ENCODE data around the gene SPTBN1. TPM values are rescaled to one million over a fixed set of nuclear protein-coding genes. Genes with fewer than 3 reads are reported as not detected.

SPTBN1 gene
- total RNA-seq, 4 donors from 2014 or later = 132 to 239 (median 195) TPM

DNA sequence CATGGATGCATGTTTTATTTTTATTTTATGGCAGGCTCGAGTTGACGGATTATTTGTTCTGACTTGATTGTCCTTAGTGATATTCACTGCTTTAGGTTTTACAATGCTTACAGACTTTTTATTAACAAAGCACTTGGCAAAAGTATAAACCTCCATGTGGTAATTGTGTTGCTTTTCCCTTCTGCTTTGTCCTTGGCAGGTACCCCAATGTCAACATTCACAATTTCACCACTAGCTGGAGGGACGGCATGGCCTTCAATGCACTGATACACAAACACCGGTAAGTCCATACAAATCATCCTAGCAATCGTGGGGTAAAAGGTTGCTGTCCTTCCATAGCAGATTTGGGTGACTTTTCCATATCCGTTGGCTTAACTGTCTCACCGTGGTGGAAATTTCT, 161.3 kb downstream of the SPTBN1 start:
- no peak overlapping the region for H3K4me3 ChIP-seq (ENCODE audit: low read depth, poor library complexity, severe bottlenecking)
- no peak for TF ChIP-seq POLR2A (IDR thresholded peaks at IDR 0.05)
- TF ChIP-seq, protein P1, sequence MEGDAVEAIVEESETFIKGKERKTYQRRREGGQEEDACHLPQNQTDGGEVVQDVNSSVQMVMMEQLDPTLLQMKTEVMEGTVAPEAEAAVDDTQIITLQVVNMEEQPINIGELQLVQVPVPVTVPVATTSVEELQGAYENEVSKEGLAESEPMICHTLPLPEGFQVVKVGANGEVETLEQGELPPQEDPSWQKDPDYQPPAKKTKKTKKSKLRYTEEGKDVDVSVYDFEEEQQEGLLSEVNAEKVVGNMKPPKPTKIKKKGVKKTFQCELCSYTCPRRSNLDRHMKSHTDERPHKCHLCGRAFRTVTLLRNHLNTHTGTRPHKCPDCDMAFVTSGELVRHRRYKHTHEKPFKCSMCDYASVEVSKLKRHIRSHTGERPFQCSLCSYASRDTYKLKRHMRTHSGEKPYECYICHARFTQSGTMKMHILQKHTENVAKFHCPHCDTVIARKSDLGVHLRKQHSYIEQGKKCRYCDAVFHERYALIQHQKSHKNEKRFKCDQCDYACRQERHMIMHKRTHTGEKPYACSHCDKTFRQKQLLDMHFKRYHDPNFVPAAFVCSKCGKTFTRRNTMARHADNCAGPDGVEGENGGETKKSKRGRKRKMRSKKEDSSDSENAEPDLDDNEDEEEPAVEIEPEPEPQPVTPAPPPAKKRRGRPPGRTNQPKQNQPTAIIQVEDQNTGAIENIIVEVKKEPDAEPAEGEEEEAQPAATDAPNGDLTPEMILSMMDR (IDR thresholded peaks at IDR 0.05) = no peak
- 77 to 80% methylated on average over 7 of the region's 7 CpGs for WGBS, 2 donors
- intact Hi-C loops (cut with DNase I; ENCODE audit: low total_unique reads) = no loop called here
- DNase-seq (ENCODE audit: low spot score in 2 of 2) = no peak

GRCh38 chr2:54618646-54619565, 162.8 kb downstream of the SPTBN1 start:
- TF ChIP-seq, protein P1 (IDR thresholded peaks at IDR 0.05) = no peak
- no peak for TF ChIP-seq POLR2A (IDR thresholded peaks at IDR 0.05)
- 42 to 57% methylated on average over 5 of the region's 5 CpGs for WGBS, 2 donors
- intact Hi-C loops (cut with DNase I; ENCODE audit: low total_unique reads) = no loop called here
- H3K4me3 ChIP-seq (ENCODE audit: low read depth, poor library complexity, severe bottlenecking) = no peak overlapping the region
- DNase-seq (ENCODE audit: low spot score in 2 of 2) = no peak

GRCh38 chr2:54619660-54620231, 163.6 kb downstream of the SPTBN1 start:
- DNase-seq (ENCODE audit: low spot score in 2 of 2) = no peak
- WGBS, 2 donors = 79 to 82% methylated on average over 9 of the region's 9 CpGs
- intact Hi-C loops (cut with DNase I; ENCODE audit: low total_unique reads) = no loop called here
- no peak overlapping the region for H3K4me3 ChIP-seq (ENCODE audit: low read depth, poor library complexity, severe bottlenecking)
- TF ChIP-seq, protein P1 (IDR thresholded peaks at IDR 0.05) = no peak
- TF ChIP-seq POLR2A (IDR thresholded peaks at IDR 0.05) = no peak

DNA sequence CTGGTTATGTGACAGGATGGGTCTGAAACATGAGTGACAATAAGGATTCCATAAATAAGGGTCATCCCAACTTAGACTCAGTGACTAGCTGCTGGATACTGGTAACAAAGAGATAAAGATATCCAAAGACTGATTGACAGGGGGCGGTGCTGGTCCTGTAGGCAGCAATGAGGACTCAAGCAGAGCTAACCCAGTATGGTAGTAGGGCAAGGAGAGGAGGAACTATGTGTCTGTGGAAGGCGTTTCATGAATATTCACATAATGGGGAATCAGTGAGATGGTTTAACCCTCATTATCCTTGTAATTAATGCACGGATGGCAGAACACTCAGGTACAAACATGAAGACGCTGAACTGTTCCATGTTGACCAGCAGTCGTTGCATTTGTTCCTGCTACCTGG, 164.8 kb downstream of the SPTBN1 start:
- no peak for TF ChIP-seq POLR2A (IDR thresholded peaks at IDR 0.05)
- TF ChIP-seq, protein P1 (IDR thresholded peaks at IDR 0.05) = no peak
- intact Hi-C loops (cut with DNase I; ENCODE audit: low total_unique reads) = no loop called here
- DNase-seq (ENCODE audit: low spot score in 2 of 2) = no peak
- WGBS, 2 donors = 93 to 96% methylated on average over 5 of the region's 5 CpGs
- H3K4me3 ChIP-seq (ENCODE audit: low read depth, poor library complexity, severe bottlenecking) = no peak overlapping the region

GRCh38 chr2:54624591-54625071, 168.5 kb downstream of the SPTBN1 start:
- TF ChIP-seq POLR2A (IDR thresholded peaks at IDR 0.05) = no peak
- TF ChIP-seq, protein P1 (IDR thresholded peaks at IDR 0.05) = no peak
- WGBS, 2 donors = 70 to 79% methylated on average over 12 of the region's 12 CpGs
- DNase-seq (ENCODE audit: low spot score in 2 of 2) = no peak
- no peak overlapping the region for H3K4me3 ChIP-seq (ENCODE audit: low read depth, poor library complexity, severe bottlenecking)
- intact Hi-C loops (cut with DNase I; ENCODE audit: low total_unique reads) = no loop called here
